Measurements from ENCODE around the gene BRMS1.
A peak's percentile ranks its signal among the peaks of the same experiment; 100 is the strongest.

The BRMS1 gene

DNA sequence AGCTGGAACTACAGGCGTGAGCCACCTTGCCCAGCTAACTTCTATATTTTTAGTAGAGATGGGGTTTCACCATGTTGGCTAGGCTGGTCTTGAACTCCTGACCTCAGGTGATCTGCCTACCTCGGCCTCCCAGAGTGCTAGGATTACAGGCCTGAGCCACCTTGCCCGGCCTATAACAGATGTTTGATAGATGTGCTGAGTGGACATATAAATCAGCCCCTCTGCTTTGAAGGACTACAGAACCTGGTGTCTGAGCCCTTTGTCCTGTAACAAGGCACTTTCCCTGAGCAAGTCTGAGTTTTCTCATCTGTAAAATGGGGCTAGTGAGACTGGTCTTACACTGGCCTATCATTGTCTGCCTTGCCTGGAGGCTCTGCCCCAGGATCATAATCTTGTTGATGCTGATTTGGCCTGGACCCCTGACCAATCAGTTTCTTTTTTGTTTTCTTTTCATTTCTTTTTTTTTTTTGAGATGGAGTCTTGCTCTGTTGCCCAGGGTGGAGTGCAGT lies 15.7 kb downstream of the BRMS1 start:
- DNase-seq (ENCODE audit: low read depth), result no peak
- TF ChIP-seq, protein P1, sequence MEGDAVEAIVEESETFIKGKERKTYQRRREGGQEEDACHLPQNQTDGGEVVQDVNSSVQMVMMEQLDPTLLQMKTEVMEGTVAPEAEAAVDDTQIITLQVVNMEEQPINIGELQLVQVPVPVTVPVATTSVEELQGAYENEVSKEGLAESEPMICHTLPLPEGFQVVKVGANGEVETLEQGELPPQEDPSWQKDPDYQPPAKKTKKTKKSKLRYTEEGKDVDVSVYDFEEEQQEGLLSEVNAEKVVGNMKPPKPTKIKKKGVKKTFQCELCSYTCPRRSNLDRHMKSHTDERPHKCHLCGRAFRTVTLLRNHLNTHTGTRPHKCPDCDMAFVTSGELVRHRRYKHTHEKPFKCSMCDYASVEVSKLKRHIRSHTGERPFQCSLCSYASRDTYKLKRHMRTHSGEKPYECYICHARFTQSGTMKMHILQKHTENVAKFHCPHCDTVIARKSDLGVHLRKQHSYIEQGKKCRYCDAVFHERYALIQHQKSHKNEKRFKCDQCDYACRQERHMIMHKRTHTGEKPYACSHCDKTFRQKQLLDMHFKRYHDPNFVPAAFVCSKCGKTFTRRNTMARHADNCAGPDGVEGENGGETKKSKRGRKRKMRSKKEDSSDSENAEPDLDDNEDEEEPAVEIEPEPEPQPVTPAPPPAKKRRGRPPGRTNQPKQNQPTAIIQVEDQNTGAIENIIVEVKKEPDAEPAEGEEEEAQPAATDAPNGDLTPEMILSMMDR (IDR thresholded peaks at IDR 0.05; ENCODE audit: low read depth, low read length, missing control alignments), result no peak
- H3K4me3 ChIP-seq (ENCODE audit: low read depth, low read length), result no peak overlapping the region
- in situ Hi-C loops (cut with HindIII; ENCODE audit: low sequenced_read_pairs), result no loop called here

DNA sequence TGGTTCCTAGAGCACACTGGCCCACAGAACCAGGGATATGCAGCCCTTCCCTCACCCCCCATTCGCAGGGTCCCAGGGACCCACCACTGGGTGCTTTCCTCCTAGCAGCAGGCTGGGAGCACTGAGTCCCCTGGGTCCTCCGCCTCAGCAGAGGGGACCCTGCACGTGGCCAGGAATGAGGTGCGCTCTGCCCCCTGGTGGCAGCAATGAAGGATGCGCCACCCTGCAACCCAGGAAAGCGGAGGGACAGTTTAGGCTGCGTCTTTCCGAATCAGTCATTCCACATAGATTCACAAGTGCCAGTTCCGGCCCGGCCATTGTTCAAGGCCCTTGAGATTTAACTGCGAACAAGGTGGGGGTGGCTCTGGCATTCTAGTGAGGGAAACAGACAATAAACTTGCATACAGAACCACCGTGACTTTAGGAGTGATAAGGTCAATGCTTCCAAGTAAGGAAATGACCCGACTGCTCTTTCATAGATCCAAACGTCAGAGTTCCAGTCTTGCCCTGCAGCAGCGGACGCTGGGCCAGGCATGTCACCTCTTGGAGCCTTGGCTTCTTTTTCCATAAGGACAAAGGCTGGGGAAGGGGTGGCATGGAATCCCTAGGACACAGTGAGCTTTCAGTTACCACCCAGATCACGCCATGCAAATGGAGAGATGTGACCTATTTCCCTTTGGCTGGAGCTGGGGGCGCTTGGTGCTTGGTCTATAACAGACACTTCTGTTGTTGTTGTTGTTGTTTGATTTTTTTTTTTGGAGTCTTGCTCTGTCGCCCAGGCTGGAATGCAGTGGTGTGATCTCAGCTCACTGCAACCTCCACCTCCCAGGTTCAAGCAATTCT lies 16.4 kb downstream of the BRMS1 start:
- TF ChIP-seq, protein P1 (IDR thresholded peaks at IDR 0.05; ENCODE audit: low read depth, low read length, missing control alignments), result peak; percentile 92
- no peak overlapping the region for H3K4me3 ChIP-seq (ENCODE audit: low read depth, low read length)
- no peak for DNase-seq (ENCODE audit: low read depth)
- in situ Hi-C loops (cut with HindIII; ENCODE audit: low sequenced_read_pairs), result no loop called here

GRCh38 chr11:66328031-66328301 lies 16.9 kb downstream of the BRMS1 start:
- TF ChIP-seq, protein P1 (IDR thresholded peaks at IDR 0.05; ENCODE audit: low read depth, low read length, missing control alignments), result no peak
- in situ Hi-C loops (cut with HindIII; ENCODE audit: low sequenced_read_pairs), result no loop called here
- no peak overlapping the region for H3K4me3 ChIP-seq (ENCODE audit: low read depth, low read length)
- no peak for DNase-seq (ENCODE audit: low read depth)

- no peak overlapping the region for H3K4me3 ChIP-seq (ENCODE audit: low read depth, low read length)
- in situ Hi-C loops (cut with HindIII; ENCODE audit: low sequenced_read_pairs), result no loop called here
- DNase-seq (ENCODE audit: low read depth), result no peak
- TF ChIP-seq, protein P1 (IDR thresholded peaks at IDR 0.05; ENCODE audit: low read depth, low read length, missing control alignments), result no peak
Measured at GRCh38 chr11:66327171-66328030, 17.5 kb downstream of the BRMS1 start.

DNA sequence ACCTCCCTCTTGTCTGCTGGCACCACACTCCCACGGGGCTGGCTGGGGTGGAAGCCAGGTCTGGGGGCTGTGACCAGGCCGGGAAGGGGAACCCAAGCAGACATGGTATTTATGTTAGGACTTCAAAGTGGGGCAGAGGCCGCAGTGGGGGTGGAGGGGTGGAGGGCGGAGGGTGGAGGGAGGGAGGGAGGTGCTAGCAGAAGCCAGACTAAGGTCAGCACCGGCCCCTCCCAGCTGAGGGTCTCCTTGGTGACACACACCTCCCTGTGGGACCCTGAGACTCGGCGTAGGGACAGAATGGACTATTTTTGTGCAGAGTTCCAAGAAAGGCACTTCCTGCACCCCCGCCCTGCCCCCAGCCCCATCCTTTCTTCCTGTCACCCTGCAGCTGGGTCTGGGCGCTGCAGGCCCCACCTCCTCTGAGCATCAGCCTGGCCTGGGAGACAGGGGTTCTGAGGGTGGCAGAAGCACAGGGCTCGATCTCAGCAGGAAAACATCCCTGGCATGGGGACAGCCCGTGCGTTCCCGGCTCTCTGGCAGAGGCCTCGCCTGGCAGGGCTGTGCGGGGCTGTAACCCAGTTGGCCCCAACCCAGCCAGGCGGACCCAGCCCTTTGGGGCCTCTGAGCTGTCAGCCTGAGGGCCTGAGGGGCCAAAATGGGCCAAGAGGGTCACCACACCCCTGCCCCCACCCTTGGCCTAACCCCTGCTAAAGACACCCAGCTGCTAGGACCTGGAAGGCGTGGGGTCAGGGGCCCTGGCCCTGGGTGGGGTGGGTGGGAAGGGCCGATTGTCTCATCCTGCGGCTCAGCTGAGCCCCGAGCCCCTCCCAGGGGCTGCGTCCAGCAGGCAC lies 18.4 kb downstream of the BRMS1 start:
- in situ Hi-C loops (cut with HindIII; ENCODE audit: low sequenced_read_pairs), result no loop called here
- TF ChIP-seq, protein P1 (IDR thresholded peaks at IDR 0.05; ENCODE audit: low read depth, low read length, missing control alignments), result no peak
- H3K4me3 ChIP-seq (ENCODE audit: low read depth, low read length), result no peak overlapping the region
- no peak for DNase-seq (ENCODE audit: low read depth)

DNA sequence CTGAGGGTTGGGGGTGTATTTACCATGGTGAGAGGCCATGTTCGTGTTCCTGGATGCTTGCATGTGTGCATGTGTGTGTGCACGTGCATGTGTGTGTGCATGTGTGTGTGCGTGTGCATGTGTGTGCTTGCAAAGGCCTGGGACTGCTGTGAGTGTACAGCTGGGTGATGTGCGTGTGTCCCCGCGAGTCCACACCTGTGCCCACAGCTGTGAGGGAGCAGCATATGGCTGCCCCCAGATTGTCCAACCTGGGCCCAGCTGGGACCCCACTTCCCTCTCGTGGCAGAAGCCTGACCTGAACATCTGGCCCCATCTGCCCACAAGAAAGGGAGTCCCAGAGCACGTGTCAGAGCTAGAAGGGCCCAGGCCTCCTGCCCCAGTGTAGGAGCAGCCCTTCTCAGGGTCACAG lies 19.6 kb downstream of the BRMS1 start:
- in situ Hi-C loops (cut with HindIII; ENCODE audit: low sequenced_read_pairs), result no loop called here
- H3K4me3 ChIP-seq (ENCODE audit: low read depth, low read length), result no peak overlapping the region
- TF ChIP-seq, protein P1 (IDR thresholded peaks at IDR 0.05; ENCODE audit: low read depth, low read length, missing control alignments), result no peak
- DNase-seq (ENCODE audit: low read depth), result no peak
